ENCODE data around the gene PCK2. TPM values are rescaled to one million over a fixed set of nuclear protein-coding genes. Genes with fewer than 3 reads are reported as not detected.

PCK2 gene
- total and polyA plus RNA-seq, 2 of the 13 experiments (the other 11 are each of a cell fraction or from before 2014, with no cell fraction given), result 129 to 272 TPM

DNA sequence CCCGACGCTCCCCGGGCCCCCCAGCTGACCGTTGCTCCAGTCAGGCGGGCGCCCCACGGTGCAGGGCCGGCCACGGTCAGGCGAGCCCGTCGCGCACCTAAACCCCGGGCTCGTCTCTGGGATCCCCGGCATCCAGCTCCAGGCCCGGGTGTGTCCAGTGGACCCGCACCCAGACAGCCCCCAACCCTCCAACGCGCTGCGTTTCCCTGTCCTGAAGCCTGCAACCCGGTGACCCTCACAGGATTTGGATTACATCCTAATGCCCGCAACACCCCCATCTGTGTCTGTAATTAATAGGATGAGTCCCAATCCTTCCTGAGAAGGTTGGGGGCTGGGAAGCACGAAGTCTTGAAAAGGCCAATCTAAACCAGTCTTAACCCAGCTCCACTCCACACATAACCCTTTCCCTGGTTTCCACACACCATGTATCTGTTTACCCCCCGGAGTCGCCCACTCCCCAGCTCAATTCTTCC is 12.3 kb upstream of the PCK2 start (continued):
- 0 out of 2 replicates have a peak, but pooled peaks have one; percentile 11 for TF ChIP-seq ARID5B (CRISPR knock-in tag; IDR thresholded peaks at IDR 0.05)
- TF ChIP-seq ZNF142 (CRISPR knock-in tag; IDR thresholded peaks at IDR 0.05), result peak; percentile 70; the same call in 1 of the 2 replicates
- TF ChIP-seq RBFOX2 (IDR thresholded peaks at IDR 0.05; ENCODE audit: low read depth, low read length), result peak; percentile 3; the same call in 1 of the 2 replicates
- TF ChIP-seq NR2F6 (IDR thresholded peaks at IDR 0.05), result no peak
- peak; percentile 4; the same call in 1 of the 2 replicates for TF ChIP-seq NR2F6 (CRISPR knock-in tag; IDR thresholded peaks at IDR 0.05)
- TF ChIP-seq, protein P1, sequence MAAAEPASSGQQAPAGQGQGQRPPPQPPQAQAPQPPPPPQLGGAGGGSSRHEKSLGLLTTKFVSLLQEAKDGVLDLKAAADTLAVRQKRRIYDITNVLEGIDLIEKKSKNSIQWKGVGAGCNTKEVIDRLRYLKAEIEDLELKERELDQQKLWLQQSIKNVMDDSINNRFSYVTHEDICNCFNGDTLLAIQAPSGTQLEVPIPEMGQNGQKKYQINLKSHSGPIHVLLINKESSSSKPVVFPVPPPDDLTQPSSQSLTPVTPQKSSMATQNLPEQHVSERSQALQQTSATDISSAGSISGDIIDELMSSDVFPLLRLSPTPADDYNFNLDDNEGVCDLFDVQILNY (CRISPR knock-in tag; conservative IDR thresholded peaks at IDR 0.05), result no peak
- peak; percentile 4; the same call in 1 of the 2 replicates for TF ChIP-seq ZNF891 (CRISPR knock-in tag; IDR thresholded peaks at IDR 0.05)
- TF ChIP-seq ZIK1 (CRISPR knock-in tag; IDR thresholded peaks at IDR 0.05; ENCODE audit: borderline replicate concordance, low read depth), result 0 out of 2 replicates have a peak, but pooled peaks have one; percentile 0
- no peak for TF ChIP-seq NONO (IDR thresholded peaks at IDR 0.05)
- TF ChIP-seq NONO (CRISPR knock-in tag; conservative IDR thresholded peaks at IDR 0.05), result 0 out of 2 replicates have a peak, but pooled peaks have one; percentile 31
- TF ChIP-seq PITX1 (CRISPR knock-in tag; IDR thresholded peaks at IDR 0.05), result no peak
- TF ChIP-seq LBX2 (CRISPR knock-in tag; IDR thresholded peaks at IDR 0.05; ENCODE audit: borderline replicate concordance), result no peak
- TF ChIP-seq PAXIP1 (CRISPR knock-in tag; conservative IDR thresholded peaks at IDR 0.05), result peak; percentile 12; the same call in 1 of the 2 replicates
- no peak for TF ChIP-seq ZZZ3 (CRISPR knock-in tag; IDR thresholded peaks at IDR 0.05; ENCODE audit: borderline replicate concordance)
- no peak for TF ChIP-seq YY1 (IDR thresholded peaks at IDR 0.05; ENCODE audit: insufficient read depth, insufficient replicate concordance, low read depth, low read length)
